PFSK-1 (cell line): ENCODE results near the gene BAIAP2L1.

ENCODE experiments used
- FOXP2 ChIP-seq: optimal IDR thresholded peaks from 2 replicates; pipeline ENCODE3; 2011; ENCODE audit warnings: borderline replicate concordance, control low read depth, inconsistent platforms; ENCODE audit not compliant: insufficient read depth; ENCODE audit errors: extremely low read length, extremely low read depth
- POLR2AphosphoS5 ChIP-seq: IDR thresholded peaks from 2 replicates; pipeline ENCODE4 v1.6.1; 2012; ENCODE audit warnings: low read depth, mild to moderate bottlenecking, control low read depth, low read length, moderate library complexity
- REST ChIP-seq, 2 experiments: IDR thresholded peaks; 2 replicates each; pipeline versions ENCODE4 v1.6.1 to v1.8.0; 2011 to 2012; ENCODE audit warnings: low read depth in 2 of 2, low read length in 2 of 2, control low read depth in 1 of 2, inconsistent platforms in 1 of 2, mild to moderate bottlenecking in 1 of 2, moderate library complexity in 1 of 2; ENCODE audit not compliant: insufficient read depth in 1 of 2
- SIN3A ChIP-seq: IDR thresholded peaks from 2 replicates; pipeline ENCODE4 v1.6.1; 2012; ENCODE audit warnings: mild to moderate bottlenecking, low read length, moderate library complexity, borderline replicate concordance; ENCODE audit not compliant: insufficient read depth
- TAF1 ChIP-seq: IDR thresholded peaks from 2 replicates; pipeline ENCODE4 v1.6.1; 2012; ENCODE audit warnings: low read length, control low read depth, borderline replicate concordance; ENCODE audit not compliant: insufficient read depth

Gene BAIAP2L1

GRCh38 chr7:98395481-98395880, 5.4 kb downstream of the BAIAP2L1 start:
- no peak for TF ChIP-seq SIN3A
- TF ChIP-seq FOXP2, result no peak
- TF ChIP-seq REST (IDR thresholded peaks at IDR 0.05; ENCODE audit: insufficient read depth in 1 of 2, low read depth in 2 of 2, low read length in 2 of 2), result no peak
- no peak for TF ChIP-seq TAF1
- TF ChIP-seq POLR2AphosphoS5, result no peak

- TF ChIP-seq POLR2AphosphoS5 (no peak), TAF1 (no peak), REST (IDR thresholded peaks at IDR 0.05; ENCODE audit: insufficient read depth in 1 of 2, low read depth in 2 of 2, low read length in 2 of 2) (no peak), SIN3A (no peak), FOXP2 (no peak)
Measured at GRCh38 chr7:98394377-98394836, 6.5 kb downstream of the BAIAP2L1 start.

- TF ChIP-seq TAF1 (no peak), FOXP2 (no peak), REST (IDR thresholded peaks at IDR 0.05; ENCODE audit: insufficient read depth in 1 of 2, low read depth in 2 of 2, low read length in 2 of 2) (no peak), SIN3A (no peak), POLR2AphosphoS5 (no peak)
Measured at GRCh38 chr7:98387544-98388226, 13.2 kb downstream of the BAIAP2L1 start.

- no peak for TF ChIP-seq POLR2AphosphoS5
- no peak for TF ChIP-seq TAF1
- TF ChIP-seq REST (IDR thresholded peaks at IDR 0.05; ENCODE audit: insufficient read depth in 1 of 2, low read depth in 2 of 2, low read length in 2 of 2), result no peak
- no peak for TF ChIP-seq FOXP2
Measured at GRCh38 chr7:98387131-98387530, 13.8 kb downstream of the BAIAP2L1 start.

GRCh38 chr7:98378210-98378819, 22.6 kb downstream of the BAIAP2L1 start:
- no peak for TF ChIP-seq REST (IDR thresholded peaks at IDR 0.05; ENCODE audit: insufficient read depth in 1 of 2, low read depth in 2 of 2, low read length in 2 of 2)
- no peak for TF ChIP-seq POLR2AphosphoS5
- no peak for TF ChIP-seq TAF1
- no peak for TF ChIP-seq SIN3A
- TF ChIP-seq FOXP2, result no peak
